Keratinocyte (primary cell): ENCODE data around the gene ADGRD1. TPM values are rescaled to one million over a fixed set of nuclear protein-coding genes. Genes with fewer than 3 reads are reported as not detected.

Experiments used
- DNase-seq: peaks from one replicate; pipeline ENCODE4 v3.0.0-alpha.2; 2011; ENCODE audit warnings: low read depth, missing footprints, low spot score
- FAIRE-seq: peaks from 2 replicates; lab custom pipeline; 2011; peaks lifted over from hg19 to GRCh38; lab: Jason Lieb, UNC
- H2AFZ ChIP-seq: 2 replicates; pipeline ENCODE4 v1.6.0; 2012; ENCODE audit warnings: low read length, control low read depth, inconsistent platforms; ENCODE audit not compliant: control insufficient read depth
- H3K27ac ChIP-seq: 2 replicates; pipeline ENCODE4 v1.5.1; 2011; ENCODE audit warnings: low read length; ENCODE audit not compliant: control insufficient read depth, insufficient read depth
- H3K27me3 ChIP-seq: 3 replicates; pipeline ENCODE4 v1.6.0; 2011; ENCODE audit warnings: low read length; ENCODE audit not compliant: control insufficient read depth, insufficient read depth; ENCODE audit errors: extremely low read depth
- H3K36me3 ChIP-seq, 2 experiments: 2 replicates in 1 of 2; 3 replicates in 1 of 2; pipeline ENCODE4 v1.5.1; 2011; ENCODE audit warnings: low read length in 2 of 2, mild to moderate bottlenecking in 1 of 2; ENCODE audit not compliant: control insufficient read depth in 2 of 2, insufficient read depth in 2 of 2; ENCODE audit errors: extremely low read depth in 1 of 2
- H3K4me1 ChIP-seq: 3 replicates; pipeline ENCODE4 v1.5.1; 2011; ENCODE audit warnings: low read length; ENCODE audit not compliant: control insufficient read depth, insufficient read depth; ENCODE audit errors: extremely low read depth
- H3K4me2 ChIP-seq: 3 replicates; pipeline ENCODE4 v1.6.0; 2011; ENCODE audit warnings: low read depth, low read length; ENCODE audit not compliant: control insufficient read depth, insufficient read depth; ENCODE audit errors: extremely low read depth
- H3K4me3 ChIP-seq, 3 experiments: fragments of 200-600 bp in 1 of 3; sonication (generic) in 1 of 3; 2 replicates in 2 of 3; 3 replicates in 1 of 3; pipeline ENCODE4 v1.5.1; 2011 to 2016; ENCODE audit warnings: low read length in 3 of 3, mild to moderate bottlenecking in 3 of 3, control low read depth in 2 of 3, inconsistent platforms in 1 of 3, low read depth in 1 of 3, mixed read lengths in 1 of 3, mixed run types in 1 of 3, moderate library complexity in 1 of 3; ENCODE audit not compliant: control insufficient read depth in 2 of 3, insufficient read depth in 2 of 3; ENCODE audit errors: extremely low read depth in 1 of 3
- H3K79me2 ChIP-seq: 2 replicates; pipeline ENCODE4 v1.6.0; 2012; ENCODE audit warnings: low read length; ENCODE audit not compliant: control insufficient read depth, insufficient read depth
- H3K9ac ChIP-seq: 3 replicates; pipeline ENCODE4 v1.6.0; 2011; ENCODE audit warnings: low read length; ENCODE audit not compliant: control insufficient read depth, insufficient read depth; ENCODE audit errors: extremely low read depth
- H3K9me1 ChIP-seq: 3 replicates; pipeline ENCODE4 v1.6.0; 2011; ENCODE audit warnings: low read length; ENCODE audit not compliant: control insufficient read depth, insufficient read depth; ENCODE audit errors: extremely low read depth
- H3K9me3 ChIP-seq: 2 replicates; pipeline ENCODE4 v1.5.1; 2012; ENCODE audit warnings: low read depth, low read length; ENCODE audit not compliant: control insufficient read depth
- H4K20me1 ChIP-seq: 3 replicates; pipeline ENCODE4 v1.6.0; 2011; ENCODE audit warnings: low read length; ENCODE audit not compliant: control insufficient read depth, insufficient read depth; ENCODE audit errors: extremely low read depth
- CTCF ChIP-seq, 3 experiments: IDR thresholded peaks in 1 of 3; conservative IDR thresholded peaks in 1 of 3; optimal IDR thresholded peaks in 1 of 3; 2 replicates in 2 of 3; 3 replicates in 1 of 3; pipeline versions ENCODE3 to v1.5.1; 2011; ENCODE audit warnings: low read length in 3 of 3, mild to moderate bottlenecking in 3 of 3, moderate library complexity in 2 of 3, control low read depth in 1 of 3, inconsistent platforms in 1 of 3; ENCODE audit not compliant: insufficient read depth in 2 of 3; ENCODE audit errors: extremely low read depth in 1 of 3
- EZH2 ChIP-seq: IDR thresholded peaks from one replicate; pipeline ENCODE4 v1.6.1; 2012; ENCODE audit warnings: inconsistent platforms, mild to moderate bottlenecking, low read length, moderate library complexity
- dilution Hi-C: fragments of 300-500 bp; cut with MboI; formaldehyde crosslinking; loops from one replicate; pipeline ENCODE4 v1.7.0; 2020; ENCODE audit warnings: low sequenced_read_pairs; ENCODE audit not compliant: extremely low pct_ligation_motif_present
- polyA plus RNA-seq, 5 experiments: library from polyadenylated mRNA; depleted of rRNA in 3 of 5; stranded (reverse) in 3 of 5; stranded (forward) in 1 of 5; unstranded in 1 of 5; fragments of >200 nt; gene quantifications; 1 replicate in 1 of 5; 2 replicates in 3 of 5; 3 replicates in 1 of 5; pipeline versions ENCODE4 v1.2.1 to v1.2.3, GENCODE V29; 2011 to 2012; ENCODE audit warnings: missing spikeins in 2 of 5, low read depth in 1 of 5, low replicate concordance in 1 of 5

Gene ADGRD1
- polyA plus RNA-seq, 1 donor (not counting 4 experiments of a cell fraction or from before 2014, with no cell fraction given) = not detected

GRCh38 chr12:130984183-130985058 is 30.7 kb downstream of the ADGRD1 start:
- Histone ChIP-seq H3K4me1 (no peaks in the 10 kb centered on the region), H3K9ac (no peak overlapping the region), H3K36me3 (no peaks in the 10 kb centered on the region), H2AFZ (no peak overlapping the region), H3K4me2 (no peak overlapping the region), H4K20me1 (no peaks in the 10 kb centered on the region), H3K4me3 (no peak overlapping the region), H3K27me3 (no peaks in the 10 kb centered on the region), H3K9me1 (no peaks in the 10 kb centered on the region), H3K9me3 (no peaks in the 10 kb centered on the region), H3K27ac (no peak overlapping the region), H3K79me2 (no peaks in the 10 kb centered on the region)
- dilution Hi-C loops = no loop called here
- DNase-seq (no peak), FAIRE-seq (no peak)
- TF ChIP-seq CTCF (optimal IDR thresholded peaks at IDR 0.05 in 1 of 3, IDR thresholded peaks at IDR 0.05 in 1 of 3, conservative IDR thresholded peaks at IDR 0.05 in 1 of 3; ENCODE audit: extremely low read depth in 1 of 3, insufficient read depth in 2 of 3, low read length in 3 of 3) (no peak), EZH2 (no peak)

- Histone ChIP-seq H2AFZ (no peak overlapping the region), H3K27me3 (no peaks in the 10 kb centered on the region), H4K20me1 (no peaks in the 10 kb centered on the region), H3K27ac (no peak overlapping the region), H3K36me3 (no peaks in the 10 kb centered on the region), H3K9me1 (no peaks in the 10 kb centered on the region), H3K4me2 (no peak overlapping the region), H3K9ac (no peak overlapping the region), H3K79me2 (no peaks in the 10 kb centered on the region), H3K4me1 (no peaks in the 10 kb centered on the region), H3K4me3 (no peak overlapping the region), H3K9me3 (no peaks in the 10 kb centered on the region)
- dilution Hi-C loops = no loop called here
- no peak for FAIRE-seq
- TF ChIP-seq EZH2 (no peak), CTCF (optimal IDR thresholded peaks at IDR 0.05 in 1 of 3, IDR thresholded peaks at IDR 0.05 in 1 of 3, conservative IDR thresholded peaks at IDR 0.05 in 1 of 3; ENCODE audit: extremely low read depth in 1 of 3, insufficient read depth in 2 of 3, low read length in 3 of 3) (no peak)
- DNase-seq = no peak
Measured at GRCh38 chr12:130987151-130987931, 33.6 kb downstream of the ADGRD1 start.
